ENCODE results near the gene TP63. TPM values are rescaled to one million over a fixed set of nuclear protein-coding genes. Genes with fewer than 3 reads are reported as not detected.

TP63 gene
- total and polyA plus RNA-seq, 2 experiments from 2014 or later, result not detected

DNA sequence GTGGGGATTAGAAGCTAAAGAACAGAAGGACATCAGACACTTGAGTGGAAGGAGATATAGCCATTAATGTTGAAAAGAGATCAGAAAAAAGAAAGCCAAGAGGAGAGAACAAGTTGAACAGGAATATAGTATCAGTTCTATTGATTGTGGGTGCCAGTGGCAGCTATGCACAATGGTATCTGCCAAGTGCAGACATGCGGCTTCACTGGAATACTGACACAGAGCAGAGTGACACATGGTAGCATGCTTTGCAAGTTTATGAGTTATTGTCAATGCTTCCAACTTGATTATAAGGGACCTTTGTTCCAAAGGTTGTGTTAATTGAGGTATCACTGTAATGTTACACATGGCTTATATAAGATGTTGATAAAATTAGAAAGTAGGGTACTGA is 42.0 kb upstream of the TP63 start:
- Histone ChIP-seq H3K27me3 (ENCODE audit: insufficient read depth) (no peaks in the 10 kb centered on the region), H3F3A (replicated peaks; ENCODE audit: low read depth) (no peaks in the 10 kb centered on the region), H3K4me1 (ENCODE audit: insufficient read depth) (no peaks in the 10 kb centered on the region), H3K4me3 (no peak overlapping the region), H4K20me1 (replicated peaks; ENCODE audit: insufficient read depth) (no peaks in the 10 kb centered on the region), H3K79me2 (replicated peaks; ENCODE audit: insufficient read depth) (no peaks in the 10 kb centered on the region), H3K27ac (ENCODE audit: low read depth) (no peak overlapping the region), H3K9me2 (ENCODE audit: insufficient read depth) (peaks cover 5% of the 10 kb centered on the region; the same call in 1 of the 2 replicates), H3K4me2 (no peak overlapping the region), H2AFZ (no peak overlapping the region), H3K36me3 (ENCODE audit: insufficient read depth) (no peaks in the 10 kb centered on the region)
- no peaks in the 10 kb centered on the region; the same call in 2 of the 3 replicates for H3K9me3 Mint-ChIP-seq
- H3K27ac Mint-ChIP-seq, result no peak overlapping the region
- H3K4me1 Mint-ChIP-seq, result no peaks in the 10 kb centered on the region
- no peaks in the 10 kb centered on the region for H3K36me3 Mint-ChIP-seq (ENCODE audit: low read depth)
- TF ChIP-seq, protein P1, sequence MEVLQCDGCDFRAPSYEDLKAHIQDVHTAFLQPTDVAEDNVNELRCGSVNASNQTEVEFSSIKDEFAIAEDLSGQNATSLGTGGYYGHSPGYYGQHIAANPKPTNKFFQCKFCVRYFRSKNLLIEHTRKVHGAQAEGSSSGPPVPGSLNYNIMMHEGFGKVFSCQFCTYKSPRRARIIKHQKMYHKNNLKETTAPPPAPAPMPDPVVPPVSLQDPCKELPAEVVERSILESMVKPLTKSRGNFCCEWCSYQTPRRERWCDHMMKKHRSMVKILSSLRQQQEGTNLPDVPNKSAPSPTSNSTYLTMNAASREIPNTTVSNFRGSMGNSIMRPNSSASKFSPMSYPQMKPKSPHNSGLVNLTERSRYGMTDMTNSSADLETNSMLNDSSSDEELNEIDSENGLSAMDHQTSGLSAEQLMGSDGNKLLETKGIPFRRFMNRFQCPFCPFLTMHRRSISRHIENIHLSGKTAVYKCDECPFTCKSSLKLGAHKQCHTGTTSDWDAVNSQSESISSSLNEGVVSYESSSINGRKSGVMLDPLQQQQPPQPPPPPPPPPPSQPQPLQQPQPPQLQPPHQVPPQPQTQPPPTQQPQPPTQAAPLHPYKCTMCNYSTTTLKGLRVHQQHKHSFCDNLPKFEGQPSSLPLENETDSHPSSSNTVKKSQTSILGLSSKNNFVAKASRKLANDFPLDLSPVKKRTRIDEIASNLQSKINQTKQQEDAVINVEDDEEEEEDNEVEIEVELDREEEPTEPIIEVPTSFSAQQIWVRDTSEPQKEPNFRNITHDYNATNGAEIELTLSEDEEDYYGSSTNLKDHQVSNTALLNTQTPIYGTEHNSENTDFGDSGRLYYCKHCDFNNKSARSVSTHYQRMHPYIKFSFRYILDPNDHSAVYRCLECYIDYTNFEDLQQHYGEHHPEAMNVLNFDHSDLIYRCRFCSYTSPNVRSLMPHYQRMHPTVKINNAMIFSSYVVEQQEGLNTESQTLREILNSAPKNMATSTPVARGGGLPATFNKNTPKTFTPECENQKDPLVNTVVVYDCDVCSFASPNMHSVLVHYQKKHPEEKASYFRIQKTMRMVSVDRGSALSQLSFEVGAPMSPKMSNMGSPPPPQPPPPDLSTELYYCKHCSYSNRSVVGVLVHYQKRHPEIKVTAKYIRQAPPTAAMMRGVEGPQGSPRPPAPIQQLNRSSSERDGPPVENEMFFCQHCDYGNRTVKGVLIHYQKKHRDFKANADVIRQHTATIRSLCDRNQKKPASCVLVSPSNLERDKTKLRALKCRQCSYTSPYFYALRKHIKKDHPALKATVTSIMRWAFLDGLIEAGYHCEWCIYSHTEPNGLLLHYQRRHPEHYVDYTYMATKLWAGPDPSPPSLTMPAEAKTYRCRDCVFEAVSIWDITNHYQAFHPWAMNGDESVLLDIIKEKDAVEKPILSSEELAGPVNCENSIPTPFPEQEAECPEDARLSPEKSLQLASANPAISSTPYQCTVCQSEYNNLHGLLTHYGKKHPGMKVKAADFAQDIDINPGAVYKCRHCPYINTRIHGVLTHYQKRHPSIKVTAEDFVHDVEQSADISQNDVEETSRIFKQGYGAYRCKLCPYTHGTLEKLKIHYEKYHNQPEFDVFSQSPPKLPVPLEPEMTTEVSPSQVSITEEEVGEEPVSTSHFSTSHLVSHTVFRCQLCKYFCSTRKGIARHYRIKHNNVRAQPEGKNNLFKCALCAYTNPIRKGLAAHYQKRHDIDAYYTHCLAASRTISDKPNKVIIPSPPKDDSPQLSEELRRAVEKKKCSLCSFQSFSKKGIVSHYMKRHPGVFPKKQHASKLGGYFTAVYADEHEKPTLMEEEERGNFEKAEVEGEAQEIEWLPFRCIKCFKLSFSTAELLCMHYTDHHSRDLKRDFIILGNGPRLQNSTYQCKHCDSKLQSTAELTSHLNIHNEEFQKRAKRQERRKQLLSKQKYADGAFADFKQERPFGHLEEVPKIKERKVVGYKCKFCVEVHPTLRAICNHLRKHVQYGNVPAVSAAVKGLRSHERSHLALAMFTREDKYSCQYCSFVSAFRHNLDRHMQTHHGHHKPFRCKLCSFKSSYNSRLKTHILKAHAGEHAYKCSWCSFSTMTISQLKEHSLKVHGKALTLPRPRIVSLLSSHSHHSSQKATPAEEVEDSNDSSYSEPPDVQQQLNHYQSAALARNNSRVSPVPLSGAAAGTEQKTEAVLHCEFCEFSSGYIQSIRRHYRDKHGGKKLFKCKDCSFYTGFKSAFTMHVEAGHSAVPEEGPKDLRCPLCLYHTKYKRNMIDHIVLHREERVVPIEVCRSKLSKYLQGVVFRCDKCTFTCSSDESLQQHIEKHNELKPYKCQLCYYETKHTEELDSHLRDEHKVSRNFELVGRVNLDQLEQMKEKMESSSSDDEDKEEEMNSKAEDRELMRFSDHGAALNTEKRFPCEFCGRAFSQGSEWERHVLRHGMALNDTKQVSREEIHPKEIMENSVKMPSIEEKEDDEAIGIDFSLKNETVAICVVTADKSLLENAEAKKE (CRISPR knock-in tag; IDR thresholded peaks at IDR 0.05), result no peak
- no peak for TF ChIP-seq POLR2AphosphoS5 (IDR thresholded peaks at IDR 0.05; ENCODE audit: low read depth)
- TF ChIP-seq NANOG (IDR thresholded peaks at IDR 0.05; ENCODE audit: borderline replicate concordance), result no peak
- TF ChIP-seq EZH2phosphoT487 (IDR thresholded peaks at IDR 0.05; ENCODE audit: unreplicated experiment), result no peak
- TF ChIP-seq, protein P2, sequence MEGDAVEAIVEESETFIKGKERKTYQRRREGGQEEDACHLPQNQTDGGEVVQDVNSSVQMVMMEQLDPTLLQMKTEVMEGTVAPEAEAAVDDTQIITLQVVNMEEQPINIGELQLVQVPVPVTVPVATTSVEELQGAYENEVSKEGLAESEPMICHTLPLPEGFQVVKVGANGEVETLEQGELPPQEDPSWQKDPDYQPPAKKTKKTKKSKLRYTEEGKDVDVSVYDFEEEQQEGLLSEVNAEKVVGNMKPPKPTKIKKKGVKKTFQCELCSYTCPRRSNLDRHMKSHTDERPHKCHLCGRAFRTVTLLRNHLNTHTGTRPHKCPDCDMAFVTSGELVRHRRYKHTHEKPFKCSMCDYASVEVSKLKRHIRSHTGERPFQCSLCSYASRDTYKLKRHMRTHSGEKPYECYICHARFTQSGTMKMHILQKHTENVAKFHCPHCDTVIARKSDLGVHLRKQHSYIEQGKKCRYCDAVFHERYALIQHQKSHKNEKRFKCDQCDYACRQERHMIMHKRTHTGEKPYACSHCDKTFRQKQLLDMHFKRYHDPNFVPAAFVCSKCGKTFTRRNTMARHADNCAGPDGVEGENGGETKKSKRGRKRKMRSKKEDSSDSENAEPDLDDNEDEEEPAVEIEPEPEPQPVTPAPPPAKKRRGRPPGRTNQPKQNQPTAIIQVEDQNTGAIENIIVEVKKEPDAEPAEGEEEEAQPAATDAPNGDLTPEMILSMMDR (conservative IDR thresholded peaks at IDR 0.05; ENCODE audit: low read depth in 2 of 2), result no peak
- TF ChIP-seq CREB1 (CRISPR knock-in tag; IDR thresholded peaks at IDR 0.05; ENCODE audit: low read depth), result no peak
- no peak overlapping the region for H3K4me3 Mint-ChIP-seq
- no peak for ATAC-seq
- DNase-seq (ENCODE audit: low spot score), result no peak
- no peaks in the 10 kb centered on the region for H3K27me3 Mint-ChIP-seq (ENCODE audit: insufficient read depth, low read depth, poor library complexity)

All from GM23338 (cell line).